Measurements from ENCODE around the gene CCDC9.

DNA sequence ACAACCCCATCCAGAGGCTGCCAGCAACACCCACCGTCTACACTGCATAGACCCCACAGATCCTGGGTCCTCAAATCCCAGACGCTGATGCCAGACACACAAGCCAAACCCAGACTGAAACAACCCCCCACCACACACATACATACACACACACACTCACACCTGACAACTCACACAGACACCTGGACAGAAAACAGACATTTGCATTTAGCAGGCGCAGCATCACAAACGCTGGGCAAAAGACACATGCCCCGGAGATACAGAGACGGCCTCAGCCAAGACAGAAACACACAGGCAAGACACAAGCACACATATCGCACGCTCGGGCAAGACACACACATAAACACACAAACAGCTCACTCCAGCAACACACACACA lies 26.7 kb upstream of the CCDC9 start:
- TF ChIP-seq, protein P1, sequence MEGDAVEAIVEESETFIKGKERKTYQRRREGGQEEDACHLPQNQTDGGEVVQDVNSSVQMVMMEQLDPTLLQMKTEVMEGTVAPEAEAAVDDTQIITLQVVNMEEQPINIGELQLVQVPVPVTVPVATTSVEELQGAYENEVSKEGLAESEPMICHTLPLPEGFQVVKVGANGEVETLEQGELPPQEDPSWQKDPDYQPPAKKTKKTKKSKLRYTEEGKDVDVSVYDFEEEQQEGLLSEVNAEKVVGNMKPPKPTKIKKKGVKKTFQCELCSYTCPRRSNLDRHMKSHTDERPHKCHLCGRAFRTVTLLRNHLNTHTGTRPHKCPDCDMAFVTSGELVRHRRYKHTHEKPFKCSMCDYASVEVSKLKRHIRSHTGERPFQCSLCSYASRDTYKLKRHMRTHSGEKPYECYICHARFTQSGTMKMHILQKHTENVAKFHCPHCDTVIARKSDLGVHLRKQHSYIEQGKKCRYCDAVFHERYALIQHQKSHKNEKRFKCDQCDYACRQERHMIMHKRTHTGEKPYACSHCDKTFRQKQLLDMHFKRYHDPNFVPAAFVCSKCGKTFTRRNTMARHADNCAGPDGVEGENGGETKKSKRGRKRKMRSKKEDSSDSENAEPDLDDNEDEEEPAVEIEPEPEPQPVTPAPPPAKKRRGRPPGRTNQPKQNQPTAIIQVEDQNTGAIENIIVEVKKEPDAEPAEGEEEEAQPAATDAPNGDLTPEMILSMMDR (conservative IDR thresholded peaks at IDR 0.05 in 1 of 2, IDR thresholded peaks at IDR 0.05 in 1 of 2; ENCODE audit: low read depth in 1 of 2, low read length in 2 of 2) = no peak
- TF ChIP-seq EZH2 (IDR thresholded peaks at IDR 0.05; ENCODE audit: low read length, missing control alignments) = no peak

Data from fibroblast of lung (primary cell).